HCT116 (cell line): ENCODE data around the gene RXRA. TPM values are rescaled to one million over a fixed set of nuclear protein-coding genes. Genes with fewer than 3 reads are reported as not detected.

Experiments used
- ATAC-seq: fragments of 200-7000 bp; cut with Tn5 transposase; 2 replicates; pipeline ENCODE4 v1.9.1; 2020; ENCODE audit warnings: mild to moderate bottlenecking, moderate library complexity
- BruUV-seq: library from RNA; stranded (reverse); fragments of 400-500 nt; replicated peaks from 2 replicates; lab custom pipeline; 2021; lab: Mats Ljungman, UMichigan
- CTCF ChIA-PET: fragments of 300-600 bp; sonication (Branson Sonifier 250); formaldehyde crosslinking; loops from one replicate; lab custom pipeline; 2021; ENCODE audit warnings: antibody characterized with exemption; lab: Charles Lee
- POLR2A ChIA-PET: fragments of 300-600, 350-600 bp; sonication (Branson Sonifier 250); formaldehyde crosslinking; loops from one replicate; lab custom pipeline; 2021; ENCODE audit warnings: antibody characterized with exemption; lab: Charles Lee
- RAD21 ChIA-PET, 2 experiments: fragments of 300-600 bp; sonication (Branson Sonifier 250); formaldehyde crosslinking; loops; one replicate each; lab custom pipeline; 2023; ENCODE audit warnings: low total read pairs in 2 of 2; ENCODE audit not compliant: uncharacterized antibody in 2 of 2, unreplicated experiment in 2 of 2, low non-redundant PET in 1 of 2; lab: Charles Lee
- DNase-seq: peaks from one replicate; pipeline ENCODE4 v3.0.0-alpha.2; 2010; ENCODE audit warnings: low read depth, low spot score
- H2AFZ ChIP-seq: fragments of 200-600 bp; shearing (Covaris generic), sonication (generic); 2 replicates; pipeline ENCODE4 v1.6.1; 2017; ENCODE audit warnings: low read depth, mixed run types, mixed read lengths, antibody characterized with exemption, low read length; ENCODE audit not compliant: poor library complexity, severe bottlenecking
- H3K27ac ChIP-seq: 2 replicates; pipeline ENCODE4 v1.5.1; 2012; ENCODE audit warnings: low read depth, low read length
- H3K27me3 ChIP-seq: fragments of 200-600 bp; sonication (generic); 2 replicates; pipeline ENCODE4 v1.6.1; 2016; ENCODE audit warnings: mixed run types, low read length, mixed read lengths; ENCODE audit not compliant: insufficient read depth
- H3K36me3 ChIP-seq, 2 experiments: fragments of 200-500 bp in 1 of 2; fragments of 200-600 bp in 1 of 2; sonication (Bioruptor generic) in 1 of 2; sonication (generic) in 1 of 2; 2 replicates each; pipeline versions ENCODE4 v1.5.1 to v1.6.1; 2014 to 2016; ENCODE audit warnings: low read length in 2 of 2, inconsistent platforms in 1 of 2, mixed read lengths in 1 of 2, mixed run types in 1 of 2; ENCODE audit not compliant: insufficient read depth in 2 of 2, control insufficient read depth in 1 of 2
- H3K4me1 ChIP-seq, 2 experiments: fragments of 200-600 bp in 1 of 2; sonication (generic) in 1 of 2; 2 replicates each; pipeline versions ENCODE4 v1.5.1 to v1.6.1; 2012 to 2017; ENCODE audit warnings: low read length in 2 of 2, inconsistent platforms in 1 of 2, mild to moderate bottlenecking in 1 of 2, mixed read lengths in 1 of 2, mixed run types in 1 of 2, moderate library complexity in 1 of 2; ENCODE audit not compliant: insufficient read depth in 2 of 2, control insufficient read depth in 1 of 2
- H3K4me2 ChIP-seq: fragments of 200-600 bp; sonication (generic); 2 replicates; pipeline ENCODE4 v1.6.1; 2017; ENCODE audit warnings: mixed run types, low read length, mixed read lengths
- H3K4me3 ChIP-seq, 2 experiments: fragments of 200-600 bp in 1 of 2; sonication (generic) in 1 of 2; replicated peaks in 1 of 2; 2 replicates each; pipeline ENCODE4 v1.5.1; 2011 to 2016; ENCODE audit warnings: low read length in 2 of 2, control low read depth in 1 of 2, low read depth in 1 of 2, mild to moderate bottlenecking in 1 of 2, mixed read lengths in 1 of 2, mixed run types in 1 of 2
- H3K79me2 ChIP-seq: fragments of 200-600 bp; sonication (generic); 2 replicates; pipeline ENCODE4 v1.6.1; 2017; ENCODE audit warnings: mild to moderate bottlenecking, mixed run types, low read length, moderate library complexity, mixed read lengths; ENCODE audit not compliant: insufficient read depth
- H3K9ac ChIP-seq: fragments of 200-600 bp; sonication (generic); 2 replicates; pipeline ENCODE4 v1.6.1; 2016; ENCODE audit warnings: low read length, mixed read lengths
- H3K9me2 ChIP-seq: fragments of 200-600 bp; sonication (generic), shearing (Covaris generic); 2 replicates; pipeline ENCODE4 v1.6.1; 2017; ENCODE audit warnings: mixed run types, mild to moderate bottlenecking, moderate library complexity; ENCODE audit not compliant: insufficient read depth
- H3K9me3 ChIP-seq, 2 experiments: fragments of 200-500 bp in 1 of 2; fragments of 200-600 bp in 1 of 2; sonication (Bioruptor generic) in 1 of 2; sonication (generic) in 1 of 2; 2 replicates each; pipeline ENCODE4 v1.6.1; 2014 to 2017; ENCODE audit warnings: low read length in 2 of 2, mixed read lengths in 2 of 2, inconsistent platforms in 1 of 2, low read depth in 1 of 2, mild to moderate bottlenecking in 1 of 2, mixed run types in 1 of 2, moderate library complexity in 1 of 2; ENCODE audit not compliant: control insufficient read depth in 1 of 2, insufficient read depth in 1 of 2
- H4K20me1 ChIP-seq: fragments of 200-600 bp; sonication (generic), shearing (Covaris generic); 2 replicates; pipeline ENCODE4 v1.6.1; 2017; ENCODE audit warnings: mixed run types, mild to moderate bottlenecking, moderate library complexity; ENCODE audit not compliant: insufficient read depth
- EGR1 ChIP-seq: IDR thresholded peaks from 2 replicates; pipeline ENCODE4 v1.6.1; 2012; ENCODE audit warnings: low read depth
- ELF1 ChIP-seq: IDR thresholded peaks from 2 replicates; pipeline ENCODE4 v1.6.1; 2012; ENCODE audit warnings: low read depth, borderline replicate concordance
- SP1 ChIP-seq: IDR thresholded peaks from 2 replicates; pipeline ENCODE4 v1.6.1; 2012; ENCODE audit warnings: low read depth
- ZFX ChIP-seq: fragments of 450-650 bp; IDR thresholded peaks from 2 replicates; pipeline ENCODE4 v1.6.1; 2017
- ZNF274 ChIP-seq: fragments of 200-500 bp; sonication (Bioruptor generic); IDR thresholded peaks from 2 replicates; pipeline ENCODE4 v1.6.1; 2014; ENCODE audit warnings: mild to moderate bottlenecking, low read depth, low read length, inconsistent platforms
- intact Hi-C: fragments of 100-400 bp; cut with micrococcal nuclease; formaldehyde crosslinking; loops from 2 replicates; pipeline ENCODE4 v1.10.0; 2022
- total RNA-seq: library from RNA; stranded (reverse); gene quantifications from one replicate; pipeline ENCODE4 v1.2.1, GENCODE V29; 2021; ENCODE audit not compliant: unreplicated experiment
- TF ChIP-seq, protein P1 (sequence below): IDR thresholded peaks from 2 replicates; pipeline ENCODE4 v1.6.1; 2012; ENCODE audit warnings: low read depth

RXRA gene
- total RNA-seq, 1 experiment from 2014 or later: 43.9 TPM

DNA sequence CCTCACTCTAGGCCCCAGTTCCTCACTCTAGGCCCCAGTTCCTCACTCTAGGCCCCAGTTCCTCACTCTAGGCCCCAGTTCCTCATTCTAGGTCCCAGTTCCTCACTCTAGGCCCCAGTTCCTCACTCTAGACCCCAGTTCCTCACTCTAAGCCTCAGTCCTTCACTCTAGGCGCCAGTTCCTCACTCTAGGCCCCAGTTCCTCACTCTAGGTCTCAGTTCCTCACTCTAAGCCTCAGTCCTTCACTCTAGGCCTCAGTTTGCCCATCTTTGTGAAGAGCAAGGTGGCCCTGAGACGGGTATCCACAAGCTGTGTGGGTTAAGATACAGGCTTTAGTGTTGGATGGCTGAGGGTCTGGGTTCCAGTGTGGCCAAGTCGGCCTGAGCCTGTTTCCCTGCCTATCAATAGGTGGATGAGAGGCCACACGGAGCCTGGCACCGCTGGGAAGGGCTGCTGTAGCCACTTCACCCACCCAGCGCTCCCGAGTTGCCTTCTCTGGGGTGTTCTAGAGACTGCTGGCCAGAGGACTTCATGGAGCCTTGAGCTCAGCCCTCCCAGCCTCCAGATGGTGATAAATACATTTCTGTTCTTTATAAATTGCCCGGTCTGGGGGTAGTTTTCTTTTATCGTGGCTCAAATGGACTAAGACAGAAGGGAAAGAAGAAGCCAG, 150.2 kb downstream of the RXRA start:
- no peaks in the 10 kb centered on the region for H3K9me3 ChIP-seq
- no peak overlapping the region for H2AFZ ChIP-seq
- DNase-seq (no peak), ATAC-seq (no peak)
- no peaks in the 10 kb centered on the region for H3K9me2 ChIP-seq
- H3K4me2 ChIP-seq: no peak overlapping the region
- H3K4me1 ChIP-seq: no peaks in the 10 kb centered on the region
- H3K79me2 ChIP-seq: no peaks in the 10 kb centered on the region
- H3K27me3 ChIP-seq: no peaks in the 10 kb centered on the region
- peak; percentile 55; the same call in 1 of the 2 replicates for TF ChIP-seq ZFX
- no peak for TF ChIP-seq SP1
- TF ChIP-seq, protein P1, sequence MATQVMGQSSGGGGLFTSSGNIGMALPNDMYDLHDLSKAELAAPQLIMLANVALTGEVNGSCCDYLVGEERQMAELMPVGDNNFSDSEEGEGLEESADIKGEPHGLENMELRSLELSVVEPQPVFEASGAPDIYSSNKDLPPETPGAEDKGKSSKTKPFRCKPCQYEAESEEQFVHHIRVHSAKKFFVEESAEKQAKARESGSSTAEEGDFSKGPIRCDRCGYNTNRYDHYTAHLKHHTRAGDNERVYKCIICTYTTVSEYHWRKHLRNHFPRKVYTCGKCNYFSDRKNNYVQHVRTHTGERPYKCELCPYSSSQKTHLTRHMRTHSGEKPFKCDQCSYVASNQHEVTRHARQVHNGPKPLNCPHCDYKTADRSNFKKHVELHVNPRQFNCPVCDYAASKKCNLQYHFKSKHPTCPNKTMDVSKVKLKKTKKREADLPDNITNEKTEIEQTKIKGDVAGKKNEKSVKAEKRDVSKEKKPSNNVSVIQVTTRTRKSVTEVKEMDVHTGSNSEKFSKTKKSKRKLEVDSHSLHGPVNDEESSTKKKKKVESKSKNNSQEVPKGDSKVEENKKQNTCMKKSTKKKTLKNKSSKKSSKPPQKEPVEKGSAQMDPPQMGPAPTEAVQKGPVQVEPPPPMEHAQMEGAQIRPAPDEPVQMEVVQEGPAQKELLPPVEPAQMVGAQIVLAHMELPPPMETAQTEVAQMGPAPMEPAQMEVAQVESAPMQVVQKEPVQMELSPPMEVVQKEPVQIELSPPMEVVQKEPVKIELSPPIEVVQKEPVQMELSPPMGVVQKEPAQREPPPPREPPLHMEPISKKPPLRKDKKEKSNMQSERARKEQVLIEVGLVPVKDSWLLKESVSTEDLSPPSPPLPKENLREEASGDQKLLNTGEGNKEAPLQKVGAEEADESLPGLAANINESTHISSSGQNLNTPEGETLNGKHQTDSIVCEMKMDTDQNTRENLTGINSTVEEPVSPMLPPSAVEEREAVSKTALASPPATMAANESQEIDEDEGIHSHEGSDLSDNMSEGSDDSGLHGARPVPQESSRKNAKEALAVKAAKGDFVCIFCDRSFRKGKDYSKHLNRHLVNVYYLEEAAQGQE: no peak
- TF ChIP-seq EGR1: no peak
- TF ChIP-seq ZNF274: no peak
- no peak for TF ChIP-seq ELF1
- H3K4me3 ChIP-seq: no peak overlapping the region
- H3K9ac ChIP-seq: peak overlapping the region; percentile 33; the same call in 1 of the 2 replicates
- H3K27ac ChIP-seq: no peak overlapping the region
- intact Hi-C loops: no loop called here
- POLR2A ChIA-PET: no interaction called here
- BruUV-seq: no TSS peak
- RAD21 ChIA-PET: no interaction called here
- CTCF ChIA-PET: no interaction called here
- no peaks in the 10 kb centered on the region for H3K36me3 ChIP-seq
- H4K20me1 ChIP-seq: no peaks in the 10 kb centered on the region
